HG02884 (cell line): Measurements from ENCODE around the gene CNTNAP5.

Source experiments
- ATAC-seq: cut with Tn5 transposase; IDR thresholded peaks from one replicate; pipeline ENCODE4 v1.9.1; 2021; ENCODE audit warnings: mild to moderate bottlenecking, moderate library complexity; ENCODE audit not compliant: unreplicated experiment

CNTNAP5 gene

GRCh38 chr2:124151691-124152090 lies 126.6 kb downstream of the CNTNAP5 start:
- no peak for ATAC-seq

- no peak for ATAC-seq
Measured at GRCh38 chr2:124153713-124154112, 128.6 kb downstream of the CNTNAP5 start.

GRCh38 chr2:124159166-124159565 lies 134.1 kb downstream of the CNTNAP5 start:
- no peak for ATAC-seq

- ATAC-seq: no peak
Measured at GRCh38 chr2:124161542-124161941, 136.5 kb downstream of the CNTNAP5 start.

- no peak for ATAC-seq
Measured at GRCh38 chr2:124162256-124162655, 137.2 kb downstream of the CNTNAP5 start.

GRCh38 chr2:124163840-124164239 lies 138.8 kb downstream of the CNTNAP5 start:
- no peak for ATAC-seq

- ATAC-seq: no peak
Measured at GRCh38 chr2:124165698-124166097, 140.6 kb downstream of the CNTNAP5 start.

GRCh38 chr2:124171472-124172063 lies 146.5 kb downstream of the CNTNAP5 start:
- ATAC-seq: no peak

GRCh38 chr2:124178719-124179118 lies 153.6 kb downstream of the CNTNAP5 start:
- ATAC-seq: no peak

- no peak for ATAC-seq
Measured at GRCh38 chr2:124180635-124181034, 155.5 kb downstream of the CNTNAP5 start.

- ATAC-seq: no peak
Measured at GRCh38 chr2:124186801-124187200, 161.7 kb downstream of the CNTNAP5 start.

- ATAC-seq: no peak
Measured at GRCh38 chr2:124187948-124188347, 162.9 kb downstream of the CNTNAP5 start.

GRCh38 chr2:124193706-124194105 lies 168.6 kb downstream of the CNTNAP5 start:
- ATAC-seq: no peak

GRCh38 chr2:124201713-124202112 lies 176.6 kb downstream of the CNTNAP5 start:
- ATAC-seq: no peak

GRCh38 chr2:124209441-124209840 lies 184.4 kb downstream of the CNTNAP5 start:
- ATAC-seq: no peak

GRCh38 chr2:124211461-124211860 lies 186.4 kb downstream of the CNTNAP5 start:
- no peak for ATAC-seq

GRCh38 chr2:124213977-124214587 lies 189.0 kb downstream of the CNTNAP5 start:
- no peak for ATAC-seq

- no peak for ATAC-seq
Measured at GRCh38 chr2:124246170-124246569, 221.1 kb downstream of the CNTNAP5 start.

- no peak for ATAC-seq
Measured at GRCh38 chr2:124248386-124248785, 223.3 kb downstream of the CNTNAP5 start.

- no peak for ATAC-seq
Measured at GRCh38 chr2:124250433-124250832, 225.3 kb downstream of the CNTNAP5 start.

GRCh38 chr2:124254621-124255020 lies 229.5 kb downstream of the CNTNAP5 start:
- ATAC-seq: no peak

GRCh38 chr2:124257120-124257519 lies 232.0 kb downstream of the CNTNAP5 start:
- no peak for ATAC-seq
